ENCODE measurements around the gene ALMS1. TPM values are rescaled to one million over a fixed set of nuclear protein-coding genes. Genes with fewer than 3 reads are reported as not detected.
"Not testable (repeated sequence)": the region's sequence is repeated elsewhere in the genome, so short reads cannot be mapped to it uniquely, and the experiment has no call there.

The ALMS1 gene
- total RNA-seq, 2 donors from 2014 or later: 11.7 to 16.6 TPM

DNA sequence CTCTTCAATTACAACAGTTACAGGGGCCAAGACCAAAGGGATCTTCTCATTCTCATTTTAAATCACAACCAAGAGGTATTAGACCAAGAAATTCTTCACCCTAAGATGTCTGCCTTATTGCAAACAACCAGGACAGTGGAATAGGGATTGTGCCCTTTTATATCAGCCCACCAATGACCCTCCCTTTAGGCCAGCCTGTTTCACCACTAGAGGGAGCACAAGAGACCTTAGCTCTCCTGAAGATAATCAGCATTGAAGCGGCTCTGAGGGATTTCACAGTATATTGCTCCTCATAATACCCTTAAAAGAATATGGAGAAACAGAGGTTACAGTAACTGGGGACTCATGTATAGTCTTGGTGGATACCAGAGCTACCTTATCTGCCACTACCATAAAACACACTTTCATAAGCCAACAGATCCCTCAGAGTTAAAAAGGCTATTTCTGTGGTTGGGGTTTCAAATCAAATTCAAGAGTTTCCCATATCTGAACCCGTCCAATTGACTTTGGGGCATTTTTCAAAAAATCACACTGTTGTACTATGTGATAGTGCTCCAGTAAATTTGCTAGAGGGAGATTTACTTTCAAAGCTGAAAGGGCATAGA is 245.1 kb downstream of the ALMS1 start:
- DNase-seq; H3K4me1 ChIP-seq; H3K27me3 ChIP-seq; H3K9me3 ChIP-seq; H3K36me3 ChIP-seq; H3K4me3 ChIP-seq; H3K27ac ChIP-seq; intact Hi-C loops (cut with DNase I); H3K9ac ChIP-seq (ENCODE audit: low read depth in 2 of 2, low read length in 2 of 2): not testable (repeated sequence)
- TF ChIP-seq, protein P1, sequence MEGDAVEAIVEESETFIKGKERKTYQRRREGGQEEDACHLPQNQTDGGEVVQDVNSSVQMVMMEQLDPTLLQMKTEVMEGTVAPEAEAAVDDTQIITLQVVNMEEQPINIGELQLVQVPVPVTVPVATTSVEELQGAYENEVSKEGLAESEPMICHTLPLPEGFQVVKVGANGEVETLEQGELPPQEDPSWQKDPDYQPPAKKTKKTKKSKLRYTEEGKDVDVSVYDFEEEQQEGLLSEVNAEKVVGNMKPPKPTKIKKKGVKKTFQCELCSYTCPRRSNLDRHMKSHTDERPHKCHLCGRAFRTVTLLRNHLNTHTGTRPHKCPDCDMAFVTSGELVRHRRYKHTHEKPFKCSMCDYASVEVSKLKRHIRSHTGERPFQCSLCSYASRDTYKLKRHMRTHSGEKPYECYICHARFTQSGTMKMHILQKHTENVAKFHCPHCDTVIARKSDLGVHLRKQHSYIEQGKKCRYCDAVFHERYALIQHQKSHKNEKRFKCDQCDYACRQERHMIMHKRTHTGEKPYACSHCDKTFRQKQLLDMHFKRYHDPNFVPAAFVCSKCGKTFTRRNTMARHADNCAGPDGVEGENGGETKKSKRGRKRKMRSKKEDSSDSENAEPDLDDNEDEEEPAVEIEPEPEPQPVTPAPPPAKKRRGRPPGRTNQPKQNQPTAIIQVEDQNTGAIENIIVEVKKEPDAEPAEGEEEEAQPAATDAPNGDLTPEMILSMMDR (IDR thresholded peaks at IDR 0.05): peak; percentile 48

DNA sequence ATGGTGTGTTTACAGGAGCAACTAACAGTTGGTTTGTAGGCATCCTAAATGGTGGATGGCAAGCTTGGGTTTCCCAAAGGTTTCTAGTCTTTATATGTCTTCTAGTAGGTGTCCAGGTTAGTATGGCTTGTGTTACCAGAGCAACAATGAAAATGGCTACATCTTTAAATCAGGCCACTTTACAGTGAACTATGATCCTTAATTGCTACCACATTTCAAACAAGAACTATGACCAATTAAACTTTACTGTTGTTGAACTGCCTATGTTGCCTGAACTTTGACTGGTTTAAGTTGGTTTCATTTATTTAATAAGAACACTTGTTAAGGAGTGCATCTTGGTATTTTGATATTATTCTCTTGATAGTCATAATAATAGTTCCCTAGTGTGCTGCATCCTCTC is 251.3 kb downstream of the ALMS1 start:
- DNase-seq; H3K4me3 ChIP-seq; H3K9ac ChIP-seq (ENCODE audit: low read depth in 2 of 2, low read length in 2 of 2); H3K27me3 ChIP-seq; H3K4me1 ChIP-seq; intact Hi-C loops (cut with DNase I); H3K9me3 ChIP-seq; H3K36me3 ChIP-seq: not testable (repeated sequence)
- H3K27ac ChIP-seq: peak overlapping the region; percentile 55

DNA sequence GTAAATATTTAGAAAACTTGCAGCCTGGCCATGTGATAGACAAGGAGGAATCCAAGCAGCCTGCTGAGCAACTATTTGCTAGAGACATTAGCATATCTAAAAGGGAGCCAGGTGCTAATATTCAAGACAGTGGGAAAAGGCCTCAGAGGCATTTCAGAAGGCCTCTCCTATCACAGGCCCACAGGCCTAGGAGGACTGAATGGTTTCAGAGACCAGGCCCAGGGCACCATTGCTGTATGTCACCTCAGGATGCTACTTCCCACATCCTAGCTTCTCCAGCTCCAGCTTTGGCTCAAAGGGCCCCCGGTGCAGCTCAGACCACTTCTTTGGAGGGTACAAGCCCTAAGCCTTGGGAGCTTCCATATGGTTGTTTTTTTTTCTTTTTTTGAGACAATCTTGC is 252.8 kb downstream of the ALMS1 start:
- H3K9ac ChIP-seq (ENCODE audit: low read depth in 2 of 2, low read length in 2 of 2): no peak overlapping the region
- H3K36me3 ChIP-seq: no peaks in the 10 kb centered on the region
- no peak overlapping the region for H3K27ac ChIP-seq
- TF ChIP-seq, protein P1 (IDR thresholded peaks at IDR 0.05): no peak
- H3K4me1 ChIP-seq: no peaks in the 10 kb centered on the region
- H3K9me3 ChIP-seq: no peaks in the 10 kb centered on the region
- intact Hi-C loops (cut with DNase I): no loop called here
- no peak for DNase-seq
- no peak overlapping the region for H3K4me3 ChIP-seq
- no peaks in the 10 kb centered on the region for H3K27me3 ChIP-seq

DNA sequence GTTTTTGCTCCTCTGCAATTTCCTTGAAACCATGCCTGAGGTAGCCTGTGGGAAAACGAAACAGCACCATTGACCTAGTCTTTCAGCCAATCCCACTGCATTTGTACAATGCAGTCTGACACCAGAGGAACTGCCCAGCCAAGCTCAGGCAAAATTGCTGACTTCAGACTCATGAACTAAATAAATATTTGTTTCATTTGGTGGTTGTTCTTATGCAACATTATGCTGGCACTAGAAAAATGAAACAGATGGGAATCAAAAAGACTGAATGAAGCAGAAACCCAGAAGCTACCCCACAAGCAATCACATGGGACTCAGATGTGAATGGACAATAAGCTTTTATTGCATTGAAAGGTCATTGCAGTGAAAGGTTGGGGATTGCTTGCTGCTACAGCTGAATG is 254.9 kb downstream of the ALMS1 start:
- H3K36me3 ChIP-seq: no peaks in the 10 kb centered on the region
- no peaks in the 10 kb centered on the region for H3K27me3 ChIP-seq
- TF ChIP-seq, protein P1 (IDR thresholded peaks at IDR 0.05): no peak
- no peaks in the 10 kb centered on the region for H3K9me3 ChIP-seq
- H3K4me3 ChIP-seq: no peak overlapping the region
- H3K27ac ChIP-seq: no peak overlapping the region
- no peak overlapping the region for H3K9ac ChIP-seq (ENCODE audit: low read depth in 2 of 2, low read length in 2 of 2)
- intact Hi-C loops (cut with DNase I): no loop called here
- no peaks in the 10 kb centered on the region for H3K4me1 ChIP-seq
- DNase-seq: no peak

DNA sequence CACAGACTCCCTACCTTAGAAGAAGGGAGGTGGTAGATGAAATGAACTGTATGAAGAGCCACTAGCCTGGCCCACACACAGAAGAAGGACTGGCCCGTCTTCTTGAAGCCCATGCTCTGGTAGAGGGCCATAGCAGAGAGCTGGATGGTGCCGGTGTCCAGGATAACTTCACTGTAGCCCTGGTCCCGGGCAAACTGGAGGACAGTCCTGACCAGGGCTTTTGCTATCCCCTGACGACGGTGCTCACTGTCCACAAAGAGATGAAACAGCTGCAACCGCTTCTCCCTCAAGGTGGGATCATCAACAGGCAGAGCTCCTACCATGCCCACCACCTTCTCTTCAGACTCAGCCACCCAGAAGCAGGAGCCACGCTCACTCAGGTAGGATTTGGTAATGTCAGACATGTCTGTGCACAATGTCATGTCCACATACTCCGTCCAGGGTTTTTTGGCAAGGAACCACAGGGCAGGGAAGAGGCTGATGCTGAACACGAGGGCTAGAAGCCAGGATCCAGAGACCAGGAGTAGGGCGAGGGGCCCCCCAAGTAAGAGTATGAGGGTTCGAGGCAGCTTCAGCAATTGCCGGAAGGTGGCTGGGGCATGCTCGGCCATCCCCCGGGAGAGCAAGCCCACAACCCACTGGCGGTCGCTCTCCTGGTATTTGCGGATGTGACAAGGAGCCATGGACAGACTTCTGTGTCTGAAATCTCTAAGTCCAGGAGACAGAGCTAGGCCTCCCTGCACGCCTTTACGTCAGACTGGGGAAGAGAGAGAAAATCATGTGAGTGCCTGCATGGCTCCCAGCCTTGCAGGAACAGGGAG is 255.5 kb downstream of the ALMS1 start:
- no peaks in the 10 kb centered on the region for H3K27me3 ChIP-seq
- no peak overlapping the region for H3K9ac ChIP-seq (ENCODE audit: low read depth in 2 of 2, low read length in 2 of 2)
- no peaks in the 10 kb centered on the region for H3K36me3 ChIP-seq
- H3K4me1 ChIP-seq: no peaks in the 10 kb centered on the region
- no peaks in the 10 kb centered on the region for H3K9me3 ChIP-seq
- intact Hi-C loops (cut with DNase I): no loop called here
- DNase-seq: no peak
- TF ChIP-seq, protein P1 (IDR thresholded peaks at IDR 0.05): no peak
- no peak overlapping the region for H3K27ac ChIP-seq
- no peak overlapping the region for H3K4me3 ChIP-seq

DNA sequence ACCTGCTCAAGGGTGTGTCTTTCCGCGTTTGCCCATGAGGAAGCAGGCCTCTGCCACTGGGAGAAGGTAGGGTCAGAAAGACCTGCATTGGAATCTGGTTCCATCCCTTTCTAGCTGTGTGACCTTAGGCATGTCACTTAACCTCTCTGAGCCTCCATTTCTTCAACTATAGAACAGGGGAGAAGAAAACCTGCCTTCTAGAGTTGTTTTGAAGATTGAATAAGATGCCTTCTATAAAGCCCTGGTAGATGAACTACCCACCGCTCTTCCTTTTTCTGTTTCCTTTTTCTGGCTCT is 256.1 kb downstream of the ALMS1 start:
- no peak for DNase-seq
- Histone ChIP-seq H3K27me3 (no peaks in the 10 kb centered on the region), H3K4me1 (no peaks in the 10 kb centered on the region), H3K36me3 (no peaks in the 10 kb centered on the region), H3K9ac (ENCODE audit: low read depth in 2 of 2, low read length in 2 of 2) (no peak overlapping the region), H3K9me3 (no peaks in the 10 kb centered on the region), H3K27ac (no peak overlapping the region), H3K4me3 (no peak overlapping the region)
- TF ChIP-seq, protein P1 (IDR thresholded peaks at IDR 0.05): no peak
- intact Hi-C loops (cut with DNase I): no loop called here
